Endothelial cell of umbilical vein (primary cell): Measurements from ENCODE around the gene KRTAP5-2. TPM values are rescaled to one million over a fixed set of nuclear protein-coding genes. Genes with fewer than 3 reads are reported as not detected.
"Not testable (repeated sequence)": the region's sequence is repeated elsewhere in the genome, so short reads cannot be mapped to it uniquely, and the experiment has no call there.

Experiments used
- BruUV-seq: library from RNA; stranded (reverse); fragments of 400-500 nt; replicated peaks from 2 replicates; lab custom pipeline; 2021; lab: Mats Ljungman, UMichigan
- CTCF ChIA-PET: fragments of 300-600, 350-600 bp; sonication (Branson Sonifier 250); formaldehyde crosslinking; loops from one replicate; lab custom pipeline; 2021; ENCODE audit warnings: antibody characterized with exemption, inconsistent platforms; lab: Charles Lee
- POLR2A ChIA-PET: fragments of 300-600, 350-600 bp; sonication (Branson Sonifier 250); formaldehyde crosslinking; loops from one replicate; lab custom pipeline; 2021; ENCODE audit warnings: antibody characterized with exemption, inconsistent platforms; lab: Charles Lee
- DNase-seq: peaks from one replicate; pipeline ENCODE4 v3.0.0-alpha.2; 2011; ENCODE audit warnings: low read depth, low spot score
- FAIRE-seq: peaks from 2 replicates; lab custom pipeline; 2011; peaks lifted over from hg19 to GRCh38; lab: Jason Lieb, UNC
- H2AFZ ChIP-seq: 2 replicates; pipeline ENCODE4 v1.6.0; 2012; ENCODE audit warnings: low read depth, low read length, control low read depth, inconsistent platforms
- H3K27ac ChIP-seq: 2 replicates; pipeline ENCODE4 v1.5.1; 2011; ENCODE audit warnings: low read depth, mild to moderate bottlenecking, control low read depth, low read length, moderate library complexity; ENCODE audit not compliant: insufficient read depth
- H3K27me3 ChIP-seq, 2 experiments: 2 replicates each; pipeline versions ENCODE4 v1.6.0 to v1.6.1; 2011; ENCODE audit warnings: low read length in 2 of 2, mixed read lengths in 1 of 2; ENCODE audit not compliant: control insufficient read depth in 2 of 2, insufficient read depth in 2 of 2
- H3K36me3 ChIP-seq, 2 experiments: 2 replicates in 1 of 2; 3 replicates in 1 of 2; pipeline ENCODE4 v1.5.1; 2011; ENCODE audit warnings: low read length in 2 of 2, mild to moderate bottlenecking in 1 of 2, moderate library complexity in 1 of 2; ENCODE audit not compliant: control insufficient read depth in 2 of 2, insufficient read depth in 2 of 2; ENCODE audit errors: extremely low read depth in 1 of 2
- H3K4me1 ChIP-seq: 3 replicates; pipeline ENCODE4 v1.5.1; 2011; ENCODE audit warnings: mild to moderate bottlenecking, low read length; ENCODE audit not compliant: control insufficient read depth, insufficient read depth; ENCODE audit errors: extremely low read depth
- H3K4me2 ChIP-seq: 2 replicates; pipeline ENCODE4 v1.6.1; 2011; ENCODE audit warnings: low read length, control low read depth, mixed read lengths; ENCODE audit not compliant: insufficient read depth
- H3K4me3 ChIP-seq, 3 experiments: fragments of 200-600 bp in 1 of 3; sonication (generic), shearing (Covaris generic) in 1 of 3; replicated peaks in 1 of 3; 2 replicates each; pipeline ENCODE4 v1.5.1; 2011 to 2016; ENCODE audit warnings: control low read depth in 3 of 3, low read length in 3 of 3, mild to moderate bottlenecking in 2 of 3, inconsistent platforms in 1 of 3, low read depth in 1 of 3, moderate library complexity in 1 of 3; ENCODE audit not compliant: insufficient read depth in 1 of 3
- H3K79me2 ChIP-seq: 2 replicates; pipeline ENCODE4 v1.6.0; 2012; ENCODE audit warnings: low read length, inconsistent platforms; ENCODE audit not compliant: control insufficient read depth, insufficient read depth
- H3K9ac ChIP-seq: replicated peaks from 2 replicates; pipeline ENCODE3; 2011; ENCODE audit warnings: low read length, control low read depth; ENCODE audit not compliant: insufficient read depth; ENCODE audit errors: extremely low read depth
- H3K9me1 ChIP-seq: replicated peaks from 3 replicates; pipeline ENCODE4 v1.6.0; 2011; ENCODE audit warnings: mild to moderate bottlenecking, low read length; ENCODE audit not compliant: control insufficient read depth, insufficient read depth; ENCODE audit errors: extremely low read depth
- H3K9me3 ChIP-seq: replicated peaks from 2 replicates; pipeline ENCODE4 v1.5.1; 2012; ENCODE audit warnings: low read length, inconsistent platforms; ENCODE audit not compliant: control insufficient read depth, insufficient read depth
- H4K20me1 ChIP-seq: replicated peaks from 2 replicates; pipeline ENCODE3; 2011; ENCODE audit warnings: mild to moderate bottlenecking, low read length; ENCODE audit not compliant: control insufficient read depth, insufficient read depth; ENCODE audit errors: extremely low read depth
- dilution Hi-C: fragments of 300-500 bp; cut with MboI; formaldehyde crosslinking; loops from one replicate; pipeline ENCODE4 v1.15.0; 2019; ENCODE audit warnings: low sequenced_read_pairs; ENCODE audit not compliant: extremely low pct_ligation_motif_present
- intact Hi-C: fragments of 100-400 bp; cut with micrococcal nuclease; formaldehyde crosslinking; loops from one replicate; pipeline ENCODE4 v1.10.0; 2022
- polyA plus RNA-seq, 4 experiments: library from polyadenylated mRNA; depleted of rRNA in 3 of 4; stranded (reverse) in 3 of 4; unstranded in 1 of 4; fragments of >200 nt; gene quantifications; 2 replicates each; pipeline versions ENCODE4 v1.2.1 to v1.2.3, GENCODE V29; 2011 to 2012; ENCODE audit warnings: missing spikeins in 1 of 4
- total RNA-seq: library from RNA; stranded (reverse); gene quantifications from 2 replicates; pipeline ENCODE4 v1.2.3, GENCODE V29; 2021

The KRTAP5-2 gene
- total and polyA plus RNA-seq, 2 donors (not counting 3 experiments of a cell fraction or from before 2014, with no cell fraction given) = not detected

- H3K4me2 ChIP-seq, DNase-seq, FAIRE-seq, H2AFZ ChIP-seq, H3K9me1 ChIP-seq, BruUV-seq, H3K36me3 ChIP-seq, H4K20me1 ChIP-seq, H3K9me3 ChIP-seq, H3K27me3 ChIP-seq, H3K79me2 ChIP-seq, H3K4me3 ChIP-seq, H3K4me1 ChIP-seq, intact Hi-C loops, H3K9ac ChIP-seq, dilution Hi-C loops, POLR2A ChIA-PET, H3K27ac ChIP-seq: not testable (repeated sequence)
- CTCF ChIA-PET = interaction anchor here (0.8 kb wide), 1 partner anchor 12 kb away, joined by 3 read pairs; no protein-coding TSS in a partner anchor
These were observed 9.2 kb upstream of the KRTAP5-2 start for GRCh38 chr11:1607156-1607845.

GRCh38 chr11:1605923-1606322, 7.8 kb upstream of the KRTAP5-2 start:
- H3K9me3 ChIP-seq, intact Hi-C loops, H2AFZ ChIP-seq, H3K9me1 ChIP-seq, H3K4me1 ChIP-seq, DNase-seq, POLR2A ChIA-PET, H3K9ac ChIP-seq, H3K36me3 ChIP-seq, H3K27ac ChIP-seq, H3K79me2 ChIP-seq, BruUV-seq, H3K4me2 ChIP-seq, H3K27me3 ChIP-seq, FAIRE-seq, H4K20me1 ChIP-seq, H3K4me3 ChIP-seq, dilution Hi-C loops: not testable (repeated sequence)
- CTCF ChIA-PET = interaction anchor here (1.0 to 1.5 kb wide), 2 partner anchors 11 to 59 kb away, joined by 3 to 11 read pairs; no protein-coding TSS in a partner anchor
